Activated naive CD8-positive, alpha-beta T cell treated with anti-CD3 and anti-CD28 coated beads, Interleukin-2, amount 50 U/mL, for 24 hours (primary cell): ENCODE results near the gene FMNL3.

ENCODE experiments used
- ATAC-seq: fragments of 150-1000 bp; cut with Tn5 transposase; one replicate; pipeline ENCODE4 v1.10.0; 2021
- DNase-seq: peaks from one replicate; pipeline ENCODE4 v3.0.0; 2021
- H3K27ac Mint-ChIP-seq: one replicate; pipeline ENCODE4 v1.8.0; 2021; ENCODE audit warnings: mild to moderate bottlenecking, mixed read lengths
- H3K27me3 Mint-ChIP-seq: one replicate; pipeline ENCODE4 v1.8.0; 2021; ENCODE audit warnings: mixed read lengths
- H3K36me3 Mint-ChIP-seq: one replicate; pipeline ENCODE4 v1.8.0; 2021; ENCODE audit warnings: low read depth, mixed read lengths
- H3K4me1 Mint-ChIP-seq: one replicate; pipeline ENCODE4 v1.8.0; 2021; ENCODE audit warnings: mixed read lengths
- H3K4me3 Mint-ChIP-seq: one replicate; pipeline ENCODE4 v1.8.0; 2021; ENCODE audit warnings: mild to moderate bottlenecking, moderate library complexity, mixed read lengths
- H3K9me3 Mint-ChIP-seq: one replicate; pipeline ENCODE4 v1.8.0; 2021; ENCODE audit warnings: mixed read lengths

The FMNL3 gene

GRCh38 chr12:49643961-49644619, 63.1 kb downstream of the FMNL3 start:
- H3K36me3 Mint-ChIP-seq = peaks cover 18% of the 10 kb centered on the region
- DNase-seq (no peak), ATAC-seq (no peak)

DNA sequence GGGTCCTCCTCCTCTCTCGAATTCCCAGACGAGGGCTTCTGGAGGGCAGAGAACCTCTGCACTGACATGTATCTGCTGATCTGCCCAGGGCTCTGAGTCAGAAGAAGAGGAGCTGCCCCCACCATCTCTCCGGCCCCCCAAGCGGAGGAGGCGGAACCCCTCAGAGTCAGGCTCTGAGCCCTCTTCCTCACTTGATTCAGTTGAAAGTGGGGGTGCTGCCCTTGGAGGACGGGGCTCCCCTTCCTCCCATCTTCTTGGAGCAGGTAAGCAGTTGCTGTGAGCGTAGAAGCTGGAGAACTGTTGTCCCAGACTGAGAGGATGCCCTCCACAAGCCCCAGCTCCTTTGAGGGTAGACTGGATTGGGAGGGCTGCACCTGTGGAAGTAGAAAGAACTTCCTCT, 64.1 kb downstream of the FMNL3 start:
- no peaks in the 10 kb centered on the region for H3K27me3 Mint-ChIP-seq
- DNase-seq (no peak), ATAC-seq (no peak)
- H3K4me1 Mint-ChIP-seq = peaks cover 20% of the 10 kb centered on the region
- H3K9me3 Mint-ChIP-seq = no peaks in the 10 kb centered on the region
- no peak overlapping the region for H3K27ac Mint-ChIP-seq
- no peak overlapping the region for H3K4me3 Mint-ChIP-seq
- H3K36me3 Mint-ChIP-seq = peaks cover 11% of the 10 kb centered on the region

More at GRCh38 chr12:49643961-49644619, 63.1 kb downstream of the FMNL3 start:
- peaks cover 18% of the 10 kb centered on the region for H3K4me1 Mint-ChIP-seq
- no peaks in the 10 kb centered on the region for H3K27me3 Mint-ChIP-seq
- no peaks in the 10 kb centered on the region for H3K9me3 Mint-ChIP-seq
- H3K4me3 Mint-ChIP-seq = no peak overlapping the region
- peak overlapping the region; percentile 73 for H3K27ac Mint-ChIP-seq

DNA sequence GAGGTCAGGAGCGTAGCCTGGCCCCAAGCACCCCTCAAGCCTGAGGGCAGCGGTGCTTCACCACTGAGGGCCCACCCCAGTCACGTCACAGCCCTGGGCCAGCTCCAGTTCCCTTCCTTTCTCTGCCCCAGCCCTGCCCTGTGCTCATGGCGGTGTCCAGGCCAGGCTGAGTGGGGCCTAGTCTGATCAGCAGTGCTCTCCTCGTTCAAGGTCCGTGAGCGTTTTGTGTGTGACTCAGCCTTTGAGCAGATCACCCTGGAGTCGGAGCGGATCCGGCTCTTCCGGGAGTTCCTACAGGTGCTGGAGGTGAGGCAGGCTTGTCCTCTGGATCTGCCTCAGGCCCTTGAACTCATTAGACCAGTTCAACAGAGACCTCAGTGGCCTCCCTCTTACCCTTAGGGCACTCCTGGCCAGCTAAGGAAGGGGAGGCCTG, 64.8 kb downstream of the FMNL3 start:
- H3K9me3 Mint-ChIP-seq = no peaks in the 10 kb centered on the region
- DNase-seq (no peak), ATAC-seq (no peak)
- peaks cover 8% of the 10 kb centered on the region for H3K36me3 Mint-ChIP-seq
- no peak overlapping the region for H3K4me3 Mint-ChIP-seq
- H3K4me1 Mint-ChIP-seq = peaks cover 20% of the 10 kb centered on the region
- no peaks in the 10 kb centered on the region for H3K27me3 Mint-ChIP-seq
- H3K27ac Mint-ChIP-seq = no peak overlapping the region

GRCh38 chr12:49641748-49642369, 65.3 kb downstream of the FMNL3 start:
- Mint-ChIP-seq H3K4me3 (no peak overlapping the region), H3K27me3 (no peaks in the 10 kb centered on the region), H3K36me3 (peaks cover 5% of the 10 kb centered on the region), H3K27ac (no peak overlapping the region), H3K4me1 (peaks cover 24% of the 10 kb centered on the region), H3K9me3 (no peaks in the 10 kb centered on the region)
- DNase-seq (no peak), ATAC-seq (no peak)

- no peaks in the 10 kb centered on the region for H3K27me3 Mint-ChIP-seq
- H3K4me1 Mint-ChIP-seq = peaks cover 13% of the 10 kb centered on the region
- peak; percentile 55 for DNase-seq
- no peak overlapping the region for H3K27ac Mint-ChIP-seq
- no peak overlapping the region for H3K4me3 Mint-ChIP-seq
- peak; percentile 82 for ATAC-seq
- H3K36me3 Mint-ChIP-seq = no peaks in the 10 kb centered on the region
- no peaks in the 10 kb centered on the region for H3K9me3 Mint-ChIP-seq
Measured at GRCh38 chr12:49636979-49637755, 70.0 kb downstream of the FMNL3 start.

- no peak overlapping the region for H3K4me3 Mint-ChIP-seq
- H3K27me3 Mint-ChIP-seq = no peaks in the 10 kb centered on the region
- H3K9me3 Mint-ChIP-seq = no peaks in the 10 kb centered on the region
- no peak for DNase-seq
- ATAC-seq = no peak
- peaks cover 13% of the 10 kb centered on the region for H3K4me1 Mint-ChIP-seq
- H3K36me3 Mint-ChIP-seq = no peaks in the 10 kb centered on the region
- no peak overlapping the region for H3K27ac Mint-ChIP-seq
Measured at GRCh38 chr12:49636574-49636973, 70.6 kb downstream of the FMNL3 start.

DNA sequence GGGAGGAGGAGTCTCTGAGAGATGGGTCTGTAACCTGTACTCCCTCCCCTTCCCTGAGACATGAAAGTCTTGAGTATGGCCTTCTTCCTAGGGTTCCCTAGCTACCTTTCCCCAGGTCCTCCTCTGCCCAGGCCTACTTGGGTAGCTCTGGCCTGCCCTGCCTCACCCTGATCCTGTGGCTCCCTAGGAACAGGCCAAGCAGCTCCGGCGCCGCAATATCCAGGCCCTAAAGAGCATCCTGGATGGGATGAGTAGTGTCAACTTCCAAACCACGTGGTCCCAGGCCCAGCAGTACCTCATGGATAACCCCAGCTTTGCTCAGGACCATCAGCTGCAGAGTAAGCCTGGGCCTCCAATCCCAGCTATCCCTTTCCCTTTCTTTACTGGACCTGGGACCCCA, 71.5 kb downstream of the FMNL3 start:
- no peak for DNase-seq
- Mint-ChIP-seq H3K9me3 (no peaks in the 10 kb centered on the region), H3K4me3 (no peak overlapping the region), H3K36me3 (no peaks in the 10 kb centered on the region), H3K27ac (no peak overlapping the region), H3K4me1 (peaks cover 13% of the 10 kb centered on the region), H3K27me3 (no peaks in the 10 kb centered on the region)
- ATAC-seq = no peak

GRCh38 chr12:49635036-49635435, 72.2 kb downstream of the FMNL3 start:
- no peaks in the 10 kb centered on the region for H3K36me3 Mint-ChIP-seq
- H3K9me3 Mint-ChIP-seq = no peaks in the 10 kb centered on the region
- DNase-seq (no peak), ATAC-seq (no peak)
- no peaks in the 10 kb centered on the region for H3K27me3 Mint-ChIP-seq
- no peak overlapping the region for H3K27ac Mint-ChIP-seq
- H3K4me3 Mint-ChIP-seq = no peak overlapping the region
- peaks cover 13% of the 10 kb centered on the region for H3K4me1 Mint-ChIP-seq

DNA sequence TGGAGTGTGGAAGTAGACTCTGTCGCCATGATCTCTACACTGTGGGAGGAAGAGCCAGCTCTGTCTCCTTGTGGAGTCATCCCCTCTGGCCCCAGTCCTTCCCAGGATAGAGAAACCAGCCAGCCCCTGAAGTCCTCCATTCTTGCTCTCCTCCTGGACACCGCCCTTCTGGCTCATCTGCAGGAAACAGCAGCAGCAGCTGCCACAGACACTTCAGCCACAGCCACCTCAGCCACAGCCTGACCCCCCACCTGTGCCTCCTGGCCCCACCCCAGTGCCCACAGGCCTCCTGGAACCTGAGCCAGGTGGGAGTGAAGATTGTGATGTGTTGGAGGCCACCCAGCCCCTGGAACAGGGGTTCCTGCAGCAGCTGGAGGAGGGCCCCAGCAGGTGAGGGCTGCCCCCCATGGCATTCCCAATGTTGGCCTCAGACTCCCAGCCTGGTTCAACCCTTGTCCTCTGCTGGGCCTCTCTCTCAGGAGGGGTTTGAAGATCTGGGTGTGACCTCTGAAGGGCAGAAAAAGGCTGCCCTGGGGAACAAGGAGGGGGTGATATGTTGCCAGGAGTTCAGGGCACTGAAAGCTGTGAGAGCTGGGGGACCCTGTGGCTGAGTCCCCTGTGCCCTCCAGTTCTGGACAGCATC, 73.4 kb downstream of the FMNL3 start:
- DNase-seq (no peak), ATAC-seq (no peak)
- H3K36me3 Mint-ChIP-seq = no peaks in the 10 kb centered on the region
- no peak overlapping the region for H3K27ac Mint-ChIP-seq
- H3K4me1 Mint-ChIP-seq = peaks cover 8% of the 10 kb centered on the region
- no peaks in the 10 kb centered on the region for H3K27me3 Mint-ChIP-seq
- no peak overlapping the region for H3K4me3 Mint-ChIP-seq
- no peaks in the 10 kb centered on the region for H3K9me3 Mint-ChIP-seq

GRCh38 chr12:49632986-49633702, 74.1 kb downstream of the FMNL3 start:
- Mint-ChIP-seq H3K27me3 (no peaks in the 10 kb centered on the region), H3K27ac (no peak overlapping the region), H3K9me3 (no peaks in the 10 kb centered on the region), H3K4me1 (peaks cover 8% of the 10 kb centered on the region), H3K4me3 (no peak overlapping the region), H3K36me3 (no peaks in the 10 kb centered on the region)
- no peak for ATAC-seq
- no peak for DNase-seq

GRCh38 chr12:49632401-49632800, 74.8 kb downstream of the FMNL3 start:
- H3K27ac Mint-ChIP-seq = no peak overlapping the region
- H3K27me3 Mint-ChIP-seq = no peaks in the 10 kb centered on the region
- no peaks in the 10 kb centered on the region for H3K36me3 Mint-ChIP-seq
- no peaks in the 10 kb centered on the region for H3K9me3 Mint-ChIP-seq
- ATAC-seq (no peak), DNase-seq (no peak)
- H3K4me1 Mint-ChIP-seq = peaks cover 8% of the 10 kb centered on the region
- no peak overlapping the region for H3K4me3 Mint-ChIP-seq

GRCh38 chr12:49631336-49631907, 75.8 kb downstream of the FMNL3 start:
- no peaks in the 10 kb centered on the region for H3K4me1 Mint-ChIP-seq
- H3K27me3 Mint-ChIP-seq = no peaks in the 10 kb centered on the region
- no peak overlapping the region for H3K27ac Mint-ChIP-seq
- H3K36me3 Mint-ChIP-seq = no peaks in the 10 kb centered on the region
- DNase-seq (no peak), ATAC-seq (no peak)
- no peak overlapping the region for H3K4me3 Mint-ChIP-seq
- no peaks in the 10 kb centered on the region for H3K9me3 Mint-ChIP-seq

DNA sequence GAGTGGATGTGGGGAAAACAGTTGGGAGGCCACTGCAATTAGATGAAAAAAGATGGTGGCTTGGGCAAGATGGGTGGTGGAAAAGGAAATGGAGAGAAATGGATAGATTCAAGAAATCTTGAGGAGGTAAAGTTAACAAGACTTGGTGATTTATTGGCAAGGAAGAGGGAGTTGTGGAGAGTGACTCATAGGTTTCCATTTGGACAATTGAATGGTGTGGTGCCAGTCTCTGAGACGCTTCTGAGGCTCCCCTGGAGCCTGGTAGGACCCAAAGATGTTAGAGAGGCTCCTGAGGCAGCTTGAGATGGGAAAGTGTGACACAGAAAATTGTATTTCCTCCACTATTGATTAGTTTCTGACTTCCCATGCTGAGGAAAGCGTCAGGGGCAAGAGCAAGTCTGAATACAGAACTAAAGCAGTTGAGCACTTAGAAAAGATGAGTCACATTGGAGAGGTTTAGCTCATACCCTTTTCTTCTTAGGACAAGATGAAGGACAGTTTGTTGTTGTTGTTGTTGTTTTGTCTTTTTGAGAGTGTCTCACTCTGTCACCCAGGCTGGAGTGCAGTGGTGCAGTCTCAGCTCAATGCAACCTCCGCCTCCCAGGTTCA, 79.3 kb downstream of the FMNL3 start:
- Mint-ChIP-seq H3K27ac (no peak overlapping the region), H3K4me3 (no peak overlapping the region), H3K27me3 (peaks cover 3% of the 10 kb centered on the region), H3K36me3 (no peaks in the 10 kb centered on the region), H3K4me1 (peaks cover 18% of the 10 kb centered on the region), H3K9me3 (no peaks in the 10 kb centered on the region)
- DNase-seq (no peak), ATAC-seq (no peak)

DNA sequence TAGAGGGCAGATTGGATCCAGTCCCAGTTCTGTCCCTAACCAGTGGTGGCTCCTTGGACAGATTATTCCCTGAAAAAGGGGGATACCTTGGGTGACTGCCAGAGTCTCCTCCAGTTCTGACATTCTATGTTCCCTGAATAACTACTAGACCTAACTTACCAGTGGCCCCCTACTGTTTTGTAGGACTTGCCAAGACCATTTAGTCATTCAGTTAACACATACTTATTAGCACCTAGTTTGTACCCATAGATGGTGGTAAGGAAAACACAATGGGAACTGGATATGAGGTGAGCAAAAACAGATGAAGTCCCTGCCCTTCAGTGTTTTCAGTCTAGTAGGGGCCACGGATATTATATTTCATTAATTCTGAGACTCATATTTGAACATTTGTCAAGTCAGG, 80.4 kb downstream of the FMNL3 start:
- H3K36me3 Mint-ChIP-seq = no peaks in the 10 kb centered on the region
- H3K4me1 Mint-ChIP-seq = peaks cover 26% of the 10 kb centered on the region
- H3K4me3 Mint-ChIP-seq = no peak overlapping the region
- no peak for ATAC-seq
- no peak for DNase-seq
- H3K27me3 Mint-ChIP-seq = peaks cover 3% of the 10 kb centered on the region
- H3K27ac Mint-ChIP-seq = no peak overlapping the region
- H3K9me3 Mint-ChIP-seq = no peaks in the 10 kb centered on the region
